Stimulated activated naive B cell treated with anti-CD40 and anti-IgM and Interleukin-4, amounts not matched to agents 10 μg/mL and 1 μg/mL and 100 μg/mL, for 72 hours (primary cell): Measurements from ENCODE around the gene AP4E1.
"Not testable (repeated sequence)": the region's sequence is repeated elsewhere in the genome, so short reads cannot be mapped to it uniquely, and the experiment has no call there.

Experiments used
- ATAC-seq, 2 donors: fragments of 150-1000 bp; cut with Tn5 transposase; replicated peaks; 2 replicates each; pipeline ENCODE4 v1.10.0; 2021; ENCODE audit warnings: moderate library complexity in 1 of 2
- DNase-seq: peaks from one replicate; pipeline ENCODE4 v3.0.0; 2021
- H3K27ac Mint-ChIP-seq: one replicate; pipeline ENCODE4 v1.8.0; 2022; ENCODE audit warnings: mild to moderate bottlenecking, mixed read lengths
- H3K27me3 Mint-ChIP-seq, 2 donors: one replicate each; pipeline ENCODE4 v1.8.0; 2022; ENCODE audit warnings: mixed read lengths in 2 of 2
- H3K36me3 Mint-ChIP-seq, 2 donors: one replicate each; pipeline ENCODE4 v1.8.0; 2022; ENCODE audit warnings: mixed read lengths in 2 of 2, mild to moderate bottlenecking in 1 of 2
- H3K4me1 Mint-ChIP-seq, 2 donors: one replicate each; pipeline ENCODE4 v1.8.0; 2022; ENCODE audit warnings: mixed read lengths in 2 of 2, mild to moderate bottlenecking in 1 of 2
- H3K4me3 Mint-ChIP-seq, 2 donors: one replicate each; pipeline ENCODE4 v1.8.0; 2022; ENCODE audit warnings: mild to moderate bottlenecking in 2 of 2, mixed read lengths in 2 of 2, moderate library complexity in 1 of 2
- H3K9me3 Mint-ChIP-seq, 2 donors: one replicate each; pipeline ENCODE4 v1.8.0; 2022; ENCODE audit warnings: mixed read lengths in 2 of 2, mild to moderate bottlenecking in 1 of 2

Gene AP4E1

GRCh38 chr15:50943638-50944037 lies 35.2 kb downstream of the AP4E1 start:
- Mint-ChIP-seq H3K4me3 (no peak overlapping the region), H3K9me3 (no peaks in the 10 kb centered on the region), H3K4me1 (no peaks in the 10 kb centered on the region), H3K36me3 (peaks cover 24 to 36% of the 10 kb centered on the region in 2 donors), H3K27me3 (no peaks in the 10 kb centered on the region), H3K27ac (no peak overlapping the region)
- no peak for ATAC-seq
- no peak for DNase-seq

- DNase-seq (no peak), ATAC-seq (no peak)
- H3K4me1 Mint-ChIP-seq: no peaks in the 10 kb centered on the region
- no peaks in the 10 kb centered on the region for H3K9me3 Mint-ChIP-seq
- H3K4me3 Mint-ChIP-seq: no peak overlapping the region
- no peaks in the 10 kb centered on the region for H3K27me3 Mint-ChIP-seq
- H3K36me3 Mint-ChIP-seq: peaks cover 24 to 40% of the 10 kb centered on the region in 2 donors
- H3K27ac Mint-ChIP-seq: no peak overlapping the region
Observed at GRCh38 chr15:50944672-50945071, 36.2 kb downstream of the AP4E1 start.

- H3K27me3 Mint-ChIP-seq: no peaks in the 10 kb centered on the region
- no peak for DNase-seq
- no peak overlapping the region for H3K4me3 Mint-ChIP-seq
- no peak for ATAC-seq
- H3K27ac Mint-ChIP-seq: no peak overlapping the region
- H3K36me3 Mint-ChIP-seq: peaks cover 28 to 48% of the 10 kb centered on the region in 2 donors
- H3K9me3 Mint-ChIP-seq: no peaks in the 10 kb centered on the region
- H3K4me1 Mint-ChIP-seq: no peaks in the 10 kb centered on the region
Observed at GRCh38 chr15:50945725-50946124, 37.2 kb downstream of the AP4E1 start.

- not testable (repeated sequence) for H3K27ac Mint-ChIP-seq, ATAC-seq, H3K27me3 Mint-ChIP-seq, H3K4me1 Mint-ChIP-seq, H3K4me3 Mint-ChIP-seq, DNase-seq
- peaks cover 57 to 66% of the 10 kb centered on the region in 2 donors for H3K36me3 Mint-ChIP-seq
- peaks cover 5 to 11% of the 10 kb centered on the region in 2 donors for H3K9me3 Mint-ChIP-seq
Observed at GRCh38 chr15:50950745-50951144, 42.3 kb downstream of the AP4E1 start.

- Mint-ChIP-seq H3K27ac (no peak overlapping the region), H3K9me3 (peaks cover 8 to 17% of the 10 kb centered on the region in 2 donors)
- DNase-seq: no peak
Observed at GRCh38 chr15:50953302-50953701, 44.8 kb downstream of the AP4E1 start.

GRCh38 chr15:50954837-50955236 lies 46.4 kb downstream of the AP4E1 start:
- not testable (repeated sequence) for ATAC-seq
- H3K9me3 Mint-ChIP-seq: peaks cover 12 to 26% of the 10 kb centered on the region in 2 donors

More at GRCh38 chr15:50953302-50953701, 44.8 kb downstream of the AP4E1 start:
- H3K36me3 Mint-ChIP-seq: peaks cover 71 to 79% of the 10 kb centered on the region in 2 donors
- peaks cover 0 to 2% of the 10 kb centered on the region in 2 donors for H3K4me1 Mint-ChIP-seq
- ATAC-seq: no peak
- no peak overlapping the region for H3K4me3 Mint-ChIP-seq
- H3K27me3 Mint-ChIP-seq: no peaks in the 10 kb centered on the region

GRCh38 chr15:50959717-50960116 lies 51.2 kb downstream of the AP4E1 start:
- H3K4me1 Mint-ChIP-seq: no peaks in the 10 kb centered on the region
- H3K36me3 Mint-ChIP-seq: peaks cover 81 to 95% of the 10 kb centered on the region in 2 donors
- peaks cover 43 to 50% of the 10 kb centered on the region in 2 donors for H3K9me3 Mint-ChIP-seq
- no peak overlapping the region for H3K27ac Mint-ChIP-seq
- H3K27me3 Mint-ChIP-seq: no peaks in the 10 kb centered on the region
- no peak overlapping the region for H3K4me3 Mint-ChIP-seq
- no peak for DNase-seq
- ATAC-seq: no peak

More at GRCh38 chr15:50954837-50955236, 46.4 kb downstream of the AP4E1 start:
- not testable (repeated sequence) for H3K4me1 Mint-ChIP-seq, H3K4me3 Mint-ChIP-seq, H3K27me3 Mint-ChIP-seq, DNase-seq, H3K27ac Mint-ChIP-seq
- peaks cover 84 to 89% of the 10 kb centered on the region in 2 donors for H3K36me3 Mint-ChIP-seq

GRCh38 chr15:50964075-50964474 lies 55.6 kb downstream of the AP4E1 start:
- no peak for DNase-seq
- H3K27me3 Mint-ChIP-seq: no peaks in the 10 kb centered on the region
- peaks cover 72 to 91% of the 10 kb centered on the region in 2 donors for H3K36me3 Mint-ChIP-seq
- peaks cover 47 to 61% of the 10 kb centered on the region in 2 donors for H3K9me3 Mint-ChIP-seq
- no peak overlapping the region for H3K27ac Mint-ChIP-seq
- no peak for ATAC-seq
- H3K4me3 Mint-ChIP-seq: no peak overlapping the region
- no peaks in the 10 kb centered on the region for H3K4me1 Mint-ChIP-seq

GRCh38 chr15:50968353-50968752 lies 59.9 kb downstream of the AP4E1 start:
- H3K27me3 Mint-ChIP-seq: no peaks in the 10 kb centered on the region
- no peak for ATAC-seq
- H3K36me3 Mint-ChIP-seq: peaks cover 77 to 89% of the 10 kb centered on the region in 2 donors
- no peaks in the 10 kb centered on the region for H3K4me1 Mint-ChIP-seq
- peaks cover 33 to 47% of the 10 kb centered on the region in 2 donors for H3K9me3 Mint-ChIP-seq
- H3K4me3 Mint-ChIP-seq: no peak overlapping the region
- no peak overlapping the region for H3K27ac Mint-ChIP-seq
- DNase-seq: no peak

- Mint-ChIP-seq H3K27me3 (no peaks in the 10 kb centered on the region), H3K4me3 (no peak overlapping the region), H3K9me3 (peaks cover 23 to 35% of the 10 kb centered on the region in 2 donors), H3K36me3 (peaks cover 73 to 88% of the 10 kb centered on the region in 2 donors), H3K4me1 (no peaks in the 10 kb centered on the region), H3K27ac (peak overlapping the region; percentile 14)
- no peak for DNase-seq
- ATAC-seq: no peak
Observed at GRCh38 chr15:50970524-50970923, 62.0 kb downstream of the AP4E1 start.

GRCh38 chr15:50971115-50971514 lies 62.6 kb downstream of the AP4E1 start:
- Mint-ChIP-seq H3K27ac (no peak overlapping the region), H3K4me1 (no peaks in the 10 kb centered on the region), H3K36me3 (peaks cover 72 to 88% of the 10 kb centered on the region in 2 donors), H3K27me3 (no peaks in the 10 kb centered on the region), H3K9me3 (peaks cover 19 to 35% of the 10 kb centered on the region in 2 donors), H3K4me3 (no peak overlapping the region)
- DNase-seq (no peak), ATAC-seq (no peak)

- DNase-seq (no peak), ATAC-seq (no peak)
- Mint-ChIP-seq H3K27me3 (no peaks in the 10 kb centered on the region), H3K27ac (no peak overlapping the region), H3K4me1 (no peaks in the 10 kb centered on the region), H3K36me3 (peaks cover 69 to 90% of the 10 kb centered on the region in 2 donors), H3K9me3 (peaks cover 19 to 35% of the 10 kb centered on the region in 2 donors), H3K4me3 (no peak overlapping the region)
Observed at GRCh38 chr15:50971542-50971941, 63.1 kb downstream of the AP4E1 start.

- Mint-ChIP-seq H3K27ac (no peak overlapping the region), H3K9me3 (peaks cover 17 to 31% of the 10 kb centered on the region in 2 donors), H3K36me3 (peaks cover 62 to 80% of the 10 kb centered on the region in 2 donors), H3K27me3 (no peaks in the 10 kb centered on the region), H3K4me1 (no peaks in the 10 kb centered on the region), H3K4me3 (no peak overlapping the region)
- ATAC-seq: no peak
- no peak for DNase-seq
Observed at GRCh38 chr15:50973605-50974004, 65.1 kb downstream of the AP4E1 start.

- DNase-seq (no peak), ATAC-seq (no peak)
- Mint-ChIP-seq H3K9me3 (peaks cover 5 to 9% of the 10 kb centered on the region in 2 donors), H3K27ac (no peak overlapping the region), H3K27me3 (no peaks in the 10 kb centered on the region), H3K4me3 (no peak overlapping the region), H3K4me1 (no peaks in the 10 kb centered on the region), H3K36me3 (peaks cover 55 to 81% of the 10 kb centered on the region in 2 donors)
Observed at GRCh38 chr15:50977162-50977561, 68.7 kb downstream of the AP4E1 start.

GRCh38 chr15:50978580-50978979 lies 70.1 kb downstream of the AP4E1 start:
- Mint-ChIP-seq H3K27ac (no peak overlapping the region), H3K36me3 (peaks cover 50 to 78% of the 10 kb centered on the region in 2 donors), H3K4me3 (no peak overlapping the region)

More at GRCh38 chr15:50978580-50978979, 70.1 kb downstream of the AP4E1 start:
- Mint-ChIP-seq H3K4me1 (no peaks in the 10 kb centered on the region), H3K27me3 (no peaks in the 10 kb centered on the region), H3K9me3 (peaks cover 3 to 9% of the 10 kb centered on the region in 2 donors)
- ATAC-seq (no peak), DNase-seq (no peak)
